Neural progenitor cell (in vitro differentiated cells): ENCODE data around the gene INTS6L. TPM values are rescaled to one million over a fixed set of nuclear protein-coding genes. Genes with fewer than 3 reads are reported as not detected.

Experiments used
- DNase-seq: peaks from one replicate; pipeline ENCODE4 v3.0.0-alpha.2; 2016; ENCODE audit warnings: low spot score
- H2AFZ ChIP-seq: fragments of 200-600 bp; sonication (generic); replicated peaks from 2 replicates; pipeline ENCODE4 v1.6.1; 2016; ENCODE audit warnings: antibody characterized with exemption
- H3F3A ChIP-seq: fragments of 200-600 bp; sonication (generic); 2 replicates; pipeline ENCODE4 v1.6.1; 2016; ENCODE audit warnings: antibody characterized with exemption, low read depth
- H3K27ac ChIP-seq: fragments of 200-600 bp; sonication (generic); 2 replicates; pipeline ENCODE4 v1.5.1; 2016; ENCODE audit warnings: mild to moderate bottlenecking
- H3K27me3 ChIP-seq: fragments of 200-600 bp; sonication (generic); 2 replicates; pipeline ENCODE4 v1.6.1; 2016; ENCODE audit warnings: mild to moderate bottlenecking, moderate library complexity
- H3K36me3 ChIP-seq: fragments of 200-600 bp; sonication (generic); 2 replicates; pipeline ENCODE4 v1.5.1; 2016
- H3K4me1 ChIP-seq: fragments of 200-600 bp; sonication (generic); 2 replicates; pipeline ENCODE4 v1.6.1; 2016; ENCODE audit warnings: mixed run types
- H3K4me2 ChIP-seq: fragments of 200-600 bp; sonication (generic); 2 replicates; pipeline ENCODE4 v1.6.1; 2016
- H3K4me3 ChIP-seq: fragments of 200-600 bp; sonication (generic); 2 replicates; pipeline ENCODE4 v1.5.1; 2016
- H3K79me2 ChIP-seq: fragments of 200-600 bp; sonication (generic); 2 replicates; pipeline ENCODE4 v1.6.1; 2016; ENCODE audit warnings: low read depth
- H3K9ac ChIP-seq: fragments of 200-600 bp; sonication (generic); 2 replicates; pipeline ENCODE4 v1.6.1; 2016
- H3K9me3 ChIP-seq: fragments of 200-600 bp; sonication (generic); 2 replicates; pipeline ENCODE4 v1.5.1; 2016; ENCODE audit warnings: low read depth
- H4K20me1 ChIP-seq: fragments of 200-600 bp; sonication (generic); 2 replicates; pipeline ENCODE4 v1.6.1; 2016; ENCODE audit warnings: low read depth
- H3K27ac Mint-ChIP-seq: 3 replicates; pipeline ENCODE4 v1.8.0; 2021; ENCODE audit warnings: mixed read lengths
- H3K27me3 Mint-ChIP-seq: 2 replicates; pipeline ENCODE4 v1.8.0; 2022; ENCODE audit warnings: low read depth, mild to moderate bottlenecking, inconsistent platforms, moderate library complexity, mixed read lengths; ENCODE audit not compliant: insufficient read depth
- H3K36me3 Mint-ChIP-seq: 3 replicates; pipeline ENCODE4 v1.8.0; 2021; ENCODE audit warnings: mixed read lengths
- H3K4me1 Mint-ChIP-seq: 3 replicates; pipeline ENCODE4 v1.8.0; 2021; ENCODE audit warnings: mixed read lengths
- H3K4me3 Mint-ChIP-seq: 3 replicates; pipeline ENCODE4 v1.8.0; 2021; ENCODE audit warnings: mild to moderate bottlenecking, moderate library complexity, mixed read lengths
- H3K9me3 Mint-ChIP-seq: 3 replicates; pipeline ENCODE4 v1.8.0; 2020; ENCODE audit warnings: mixed read lengths
- CTCF ChIP-seq: fragments of 200-600 bp; sonication (generic); IDR thresholded peaks from 2 replicates; pipeline ENCODE4 v1.5.1; 2017; ENCODE audit warnings: antibody characterized with exemption, mild to moderate bottlenecking
- EZH2 ChIP-seq: fragments of 200-600 bp; sonication (generic); IDR thresholded peaks from 2 replicates; pipeline ENCODE4 v1.6.1; 2017; ENCODE audit warnings: antibody characterized with exemption, mild to moderate bottlenecking, moderate library complexity
- EZH2phosphoT487 ChIP-seq: fragments of 200-600 bp; sonication (generic); IDR thresholded peaks from 2 replicates; pipeline ENCODE4 v1.6.1; 2017; ENCODE audit warnings: antibody characterized with exemption
- total RNA-seq: library from RNA; depleted of rRNA; stranded (reverse); fragments of >200 nt; gene quantifications from 2 replicates; pipeline ENCODE4 v1.2.3, GENCODE V29; 2015; ENCODE audit warnings: low replicate concordance

INTS6L gene
- total RNA-seq, 1 donor from 2014 or later = 18.3 TPM

DNA sequence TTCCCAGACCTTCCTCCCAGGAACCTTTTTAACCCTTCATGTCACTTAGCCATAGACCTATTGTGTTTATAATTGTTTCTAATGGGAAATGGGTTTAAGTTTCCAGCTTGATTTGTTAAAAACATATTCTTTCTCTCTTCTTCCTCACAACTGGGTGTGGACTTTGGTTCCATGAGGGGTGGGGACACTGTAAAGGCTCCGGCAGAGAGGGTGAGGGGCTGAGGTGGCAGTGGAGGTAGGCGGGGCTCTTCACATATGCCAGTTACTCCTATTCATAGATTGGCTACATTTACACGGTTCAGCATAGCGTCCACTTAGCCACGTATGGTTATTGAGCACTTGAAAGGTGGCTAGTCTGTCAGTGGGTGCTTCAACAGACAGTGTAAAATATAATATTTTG is 7.8 kb downstream of the INTS6L start:
- no peaks in the 10 kb centered on the region for H4K20me1 ChIP-seq
- H3K4me3 ChIP-seq = no peak overlapping the region
- no peak overlapping the region for H3K9ac ChIP-seq
- no peaks in the 10 kb centered on the region for H3K79me2 ChIP-seq
- TF ChIP-seq EZH2phosphoT487 (no peak), CTCF (no peak), EZH2 (no peak)
- H2AFZ ChIP-seq = no peak overlapping the region
- no peaks in the 10 kb centered on the region for H3K9me3 ChIP-seq
- no peaks in the 10 kb centered on the region for H3F3A ChIP-seq
- Mint-ChIP-seq H3K4me3 (no peak overlapping the region), H3K9me3 (no peaks in the 10 kb centered on the region), H3K27ac (no peak overlapping the region), H3K4me1 (peaks cover 24% of the 10 kb centered on the region), H3K36me3 (peaks cover 2% of the 10 kb centered on the region), H3K27me3 (no peaks in the 10 kb centered on the region)
- peak overlapping the region; percentile 60 for H3K4me2 ChIP-seq
- no peaks in the 10 kb centered on the region for H3K36me3 ChIP-seq
- H3K4me1 ChIP-seq = peaks cover 14% of the 10 kb centered on the region
- H3K27ac ChIP-seq = peak overlapping the region; percentile 18
- no peak for DNase-seq
- H3K27me3 ChIP-seq = no peaks in the 10 kb centered on the region

- Mint-ChIP-seq H3K27ac (no peak overlapping the region), H3K36me3 (peaks cover 2% of the 10 kb centered on the region), H3K9me3 (no peaks in the 10 kb centered on the region), H3K4me1 (peaks cover 21% of the 10 kb centered on the region), H3K27me3 (no peaks in the 10 kb centered on the region), H3K4me3 (no peak overlapping the region)
- Histone ChIP-seq H2AFZ (no peak overlapping the region), H3K4me2 (no peak overlapping the region), H3K9ac (no peak overlapping the region), H4K20me1 (no peaks in the 10 kb centered on the region), H3K79me2 (no peaks in the 10 kb centered on the region), H3K4me3 (no peak overlapping the region), H3K36me3 (no peaks in the 10 kb centered on the region), H3K27me3 (no peaks in the 10 kb centered on the region), H3K4me1 (peaks cover 12% of the 10 kb centered on the region), H3K27ac (no peak overlapping the region), H3F3A (no peaks in the 10 kb centered on the region), H3K9me3 (no peaks in the 10 kb centered on the region)
- no peak for DNase-seq
- no peak for TF ChIP-seq EZH2
Measured at GRCh38 chrX:135528756-135529155, 8.3 kb downstream of the INTS6L start.

DNA sequence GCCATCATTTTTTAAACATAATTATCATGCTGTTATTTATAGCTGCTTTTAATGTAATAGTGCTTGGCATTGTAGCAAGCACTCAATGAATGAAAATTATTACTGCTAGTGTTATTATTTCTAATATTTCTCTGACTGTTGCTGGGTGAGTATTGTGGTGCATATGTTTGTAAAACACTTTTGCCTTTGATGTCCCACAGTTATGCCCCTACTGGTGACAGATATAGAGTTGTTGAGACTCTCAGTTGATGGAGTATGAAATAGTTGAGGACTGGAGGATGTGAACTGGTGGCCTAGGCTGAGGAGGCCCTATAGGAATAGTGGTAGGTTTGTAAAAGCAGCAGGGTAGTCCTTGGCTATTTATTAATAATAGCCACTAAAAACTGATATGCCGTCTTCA is 9.6 kb downstream of the INTS6L start:
- H3F3A ChIP-seq = no peaks in the 10 kb centered on the region
- Mint-ChIP-seq H3K27ac (no peak overlapping the region), H3K4me1 (peaks cover 11% of the 10 kb centered on the region), H3K9me3 (no peaks in the 10 kb centered on the region), H3K4me3 (no peak overlapping the region), H3K27me3 (no peaks in the 10 kb centered on the region), H3K36me3 (peaks cover 2% of the 10 kb centered on the region)
- no peak for DNase-seq
- H2AFZ ChIP-seq = no peak overlapping the region
- H3K4me2 ChIP-seq = no peak overlapping the region
- no peaks in the 10 kb centered on the region for H3K79me2 ChIP-seq
- H3K36me3 ChIP-seq = no peaks in the 10 kb centered on the region
- no peaks in the 10 kb centered on the region for H3K27me3 ChIP-seq
- H3K27ac ChIP-seq = no peak overlapping the region
- peaks cover 5% of the 10 kb centered on the region for H3K4me1 ChIP-seq
- TF ChIP-seq EZH2phosphoT487 (no peak), CTCF (no peak)
- H3K9me3 ChIP-seq = no peaks in the 10 kb centered on the region
- H4K20me1 ChIP-seq = no peaks in the 10 kb centered on the region
- H3K9ac ChIP-seq = no peak overlapping the region
- H3K4me3 ChIP-seq = no peak overlapping the region

- no peak for TF ChIP-seq EZH2
- TF ChIP-seq EZH2phosphoT487 = no peak
- no peak for TF ChIP-seq CTCF
- H3F3A ChIP-seq = no peaks in the 10 kb centered on the region
- no peak overlapping the region for H3K4me2 ChIP-seq
- DNase-seq = no peak
- H3K9ac ChIP-seq = no peak overlapping the region
- H3K4me1 ChIP-seq = peaks cover 5% of the 10 kb centered on the region
- no peaks in the 10 kb centered on the region for H3K79me2 ChIP-seq
- no peak overlapping the region for H2AFZ ChIP-seq
- no peak overlapping the region for H3K27ac ChIP-seq
- H4K20me1 ChIP-seq = no peaks in the 10 kb centered on the region
- H3K4me3 ChIP-seq = no peak overlapping the region
- H3K4me1 Mint-ChIP-seq = peaks cover 11% of the 10 kb centered on the region
- no peaks in the 10 kb centered on the region for H3K36me3 ChIP-seq
- H3K4me3 Mint-ChIP-seq = no peak overlapping the region
- H3K9me3 ChIP-seq = no peaks in the 10 kb centered on the region
- H3K36me3 Mint-ChIP-seq = no peaks in the 10 kb centered on the region
- no peak overlapping the region for H3K27ac Mint-ChIP-seq
- no peaks in the 10 kb centered on the region for H3K27me3 Mint-ChIP-seq
- H3K9me3 Mint-ChIP-seq = no peaks in the 10 kb centered on the region
- no peaks in the 10 kb centered on the region for H3K27me3 ChIP-seq
Measured at GRCh38 chrX:135531813-135532212, 11.4 kb downstream of the INTS6L start.
